GM19023 (cell line): ENCODE measurements around the gene GRIK5.
"Not testable (repeated sequence)": the region's sequence is repeated elsewhere in the genome, so short reads cannot be mapped to it uniquely, and the experiment has no call there.

Experiments used
- ATAC-seq: cut with Tn5 transposase; IDR thresholded peaks from one replicate; pipeline ENCODE4 v1.9.1; 2021; ENCODE audit warnings: mild to moderate bottlenecking, moderate library complexity; ENCODE audit not compliant: unreplicated experiment

The GRIK5 gene

DNA sequence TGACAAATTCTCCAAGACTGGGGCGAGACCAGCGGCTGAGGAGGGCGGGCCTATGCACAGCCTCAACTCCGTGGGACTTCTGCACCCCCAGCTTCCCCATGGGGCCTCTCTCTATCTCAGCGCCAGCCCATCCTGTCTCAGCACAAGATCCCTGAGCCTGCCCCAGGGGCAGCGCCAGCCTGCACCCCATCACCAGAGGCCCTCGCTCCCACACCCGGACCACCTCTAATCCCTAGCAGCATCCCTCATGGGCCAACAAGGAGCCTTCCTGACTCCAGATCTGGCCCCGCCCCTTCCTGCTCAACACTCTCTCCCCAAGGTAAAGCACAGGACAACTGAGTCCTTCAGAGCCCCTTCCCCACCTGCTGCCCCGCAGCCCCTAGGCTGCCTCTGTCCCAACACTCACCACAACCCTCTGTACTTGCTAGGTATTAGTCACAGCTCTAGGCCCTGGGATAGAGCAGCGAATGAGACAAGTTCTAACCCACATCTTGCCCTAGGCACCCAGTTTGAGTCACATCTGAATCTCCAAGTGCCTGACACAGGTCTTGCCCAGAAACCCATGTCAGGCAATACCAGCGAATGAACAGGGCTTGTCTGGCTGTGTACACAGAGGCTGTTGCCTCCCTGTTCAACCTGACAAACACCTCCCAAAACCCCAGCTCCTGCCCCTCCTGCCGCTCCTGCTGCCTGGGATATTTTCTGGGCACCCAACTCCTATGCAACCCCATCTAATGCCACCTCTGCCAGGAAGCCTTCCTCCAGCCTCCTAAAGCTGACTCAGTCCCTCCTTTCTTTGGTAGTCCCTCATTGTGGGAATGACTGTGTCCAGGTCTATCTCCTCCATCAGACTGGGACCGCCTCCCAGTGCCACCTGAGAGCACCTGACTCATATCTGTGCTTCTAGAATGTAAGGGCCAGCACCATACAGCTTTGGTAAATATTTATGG, 18.6 kb downstream of the GRIK5 start:
- no peak for ATAC-seq

DNA sequence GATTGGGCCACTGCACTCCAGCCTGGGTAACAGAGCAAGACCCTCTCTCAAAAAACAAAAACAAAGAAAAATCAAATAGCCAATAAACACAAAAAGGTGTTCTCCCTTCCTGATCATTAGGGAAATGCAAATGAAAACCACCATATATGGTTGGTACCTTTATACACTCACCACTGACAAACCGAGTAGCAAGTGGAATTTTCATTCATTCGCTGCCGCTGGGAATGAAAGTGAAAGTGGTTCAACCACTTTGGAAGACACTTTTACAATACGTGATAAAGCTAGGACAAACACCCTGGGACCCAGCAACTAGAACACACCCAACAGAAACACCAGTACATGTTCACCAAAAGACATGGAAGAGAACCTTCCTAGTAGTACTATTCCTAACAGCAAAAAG, 21.0 kb downstream of the GRIK5 start:
- ATAC-seq: no peak

DNA sequence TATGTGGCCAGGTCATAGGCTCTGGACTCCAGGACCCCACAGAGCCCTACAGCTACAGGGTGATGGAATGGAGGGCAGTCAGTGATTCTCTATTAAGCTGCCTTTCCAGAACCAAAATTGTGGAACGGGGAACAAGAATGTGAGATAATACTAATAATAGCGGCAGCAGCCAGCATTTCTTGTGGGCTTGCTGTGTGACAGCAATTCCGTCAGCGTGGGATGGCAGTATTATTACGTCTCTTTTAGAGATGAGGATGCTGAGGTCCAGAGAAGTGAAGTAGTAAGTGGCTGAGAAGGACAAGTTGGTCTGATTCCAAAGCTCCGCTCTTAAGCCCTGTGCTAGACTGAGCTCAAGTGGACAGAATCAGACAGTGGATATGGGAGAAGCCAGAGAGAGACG, 24.4 kb downstream of the GRIK5 start:
- ATAC-seq: no peak

DNA sequence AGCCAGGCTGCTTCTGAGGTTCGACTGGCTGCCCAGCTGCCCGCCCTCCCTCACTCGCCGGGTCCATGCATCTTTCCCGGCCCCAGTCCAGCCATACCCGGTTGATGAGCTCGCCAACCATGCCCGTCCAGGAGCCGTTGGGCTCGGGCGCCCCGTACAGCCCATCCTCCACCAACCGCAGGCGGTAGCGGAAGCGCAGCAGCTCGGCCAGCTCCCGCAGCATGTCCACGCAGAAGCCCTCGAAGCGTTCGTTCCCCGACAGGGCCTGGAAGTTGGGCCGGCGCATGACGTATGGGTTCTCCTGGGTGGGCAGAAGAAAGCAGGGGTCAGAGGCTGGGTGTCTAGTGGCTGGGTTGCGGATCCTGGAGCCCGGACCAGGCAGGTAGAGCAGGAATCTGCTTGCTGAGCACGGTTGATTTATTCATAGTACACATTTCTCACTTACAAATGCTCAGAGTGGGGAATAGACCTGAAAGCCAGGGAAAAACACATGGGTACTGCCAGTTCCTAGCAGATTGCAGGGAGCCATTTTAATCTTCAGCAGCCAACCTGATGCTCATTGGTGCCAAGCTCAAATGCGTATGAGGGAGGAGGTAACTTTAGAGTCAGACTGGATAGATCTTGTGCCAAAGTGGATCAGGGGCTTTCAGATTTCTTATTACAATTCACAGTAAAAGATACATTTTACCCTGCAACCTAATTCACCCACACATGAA, 27.4 kb downstream of the GRIK5 start:
- no peak for ATAC-seq

DNA sequence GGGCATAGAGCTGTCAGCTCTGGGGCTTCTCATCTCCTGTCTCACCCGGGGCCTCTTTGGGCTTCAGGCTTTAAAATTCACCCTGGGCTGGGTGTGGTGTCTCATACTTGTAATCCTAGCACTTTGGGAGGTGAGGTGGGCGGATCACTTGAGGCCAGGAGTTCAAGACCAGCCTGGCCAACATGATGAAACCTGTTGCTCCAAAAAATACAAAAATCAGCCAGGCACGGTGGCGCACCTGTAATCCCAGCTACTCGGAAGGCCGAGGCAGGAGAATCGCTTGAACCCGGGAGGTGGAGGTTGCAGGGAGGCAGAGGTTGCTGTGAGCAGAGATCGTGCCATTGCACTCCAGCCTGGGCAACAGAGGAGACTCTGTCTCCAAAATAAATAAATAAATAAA, 29.5 kb downstream of the GRIK5 start:
- ATAC-seq: not testable (repeated sequence)

DNA sequence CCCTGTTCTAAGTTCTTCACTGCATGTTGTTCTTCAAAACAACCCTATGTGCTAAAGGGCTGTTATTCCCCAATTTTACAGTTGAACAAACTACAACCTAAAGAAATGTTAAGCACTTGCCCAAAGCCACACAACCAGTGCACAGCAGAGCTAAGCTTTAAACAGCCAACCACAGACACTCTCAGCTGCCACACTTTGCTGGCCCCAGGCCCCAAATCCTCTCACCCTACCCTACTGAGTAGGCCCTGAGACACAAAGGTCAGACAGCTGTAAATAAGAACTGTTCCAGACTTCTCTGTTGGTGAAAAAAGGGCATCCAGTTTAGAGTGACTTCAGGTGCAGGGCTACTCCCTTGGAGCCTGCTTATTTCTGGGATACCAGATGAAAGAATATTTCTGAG, 30.0 kb downstream of the GRIK5 start:
- no peak for ATAC-seq

DNA sequence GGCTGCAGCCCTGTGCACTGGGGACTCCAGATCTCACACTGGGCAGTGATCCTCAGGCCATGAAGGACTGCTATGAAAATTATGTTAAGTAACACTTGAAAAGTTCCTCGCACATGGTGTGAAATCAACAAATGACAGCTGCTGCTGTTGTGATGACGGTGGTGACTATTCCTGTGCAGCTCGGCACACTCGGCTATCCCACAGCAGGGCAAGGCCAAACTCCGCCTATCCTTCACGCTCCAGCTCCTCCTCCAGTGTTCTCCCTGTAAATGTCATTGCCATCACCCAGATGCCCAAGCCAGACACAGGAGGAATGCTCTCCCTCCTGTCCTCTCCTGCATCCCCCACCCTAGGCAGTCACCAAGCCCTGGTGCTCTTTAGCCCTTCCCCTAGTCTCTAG, 31.3 kb downstream of the GRIK5 start:
- ATAC-seq: no peak

DNA sequence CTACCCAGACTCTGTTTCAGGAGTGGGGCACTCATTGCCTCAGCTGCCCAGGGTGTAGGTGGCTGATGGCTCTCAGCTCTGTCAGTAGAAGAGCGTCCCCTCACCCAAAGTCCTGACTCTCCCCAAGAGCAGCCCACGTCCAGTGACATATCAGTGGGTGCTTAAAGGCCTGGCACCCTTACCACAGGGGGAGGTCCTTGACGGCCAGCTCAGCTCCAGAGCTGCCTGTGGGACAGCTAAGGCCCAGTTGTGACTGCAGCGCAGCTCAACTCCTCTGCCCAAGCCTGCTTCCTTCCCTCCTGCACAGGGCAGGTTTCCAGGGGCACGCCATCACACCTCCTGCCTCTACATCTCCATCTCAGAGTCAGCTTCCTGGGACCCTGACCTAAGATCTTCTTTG, 32.4 kb downstream of the GRIK5 start:
- no peak for ATAC-seq

DNA sequence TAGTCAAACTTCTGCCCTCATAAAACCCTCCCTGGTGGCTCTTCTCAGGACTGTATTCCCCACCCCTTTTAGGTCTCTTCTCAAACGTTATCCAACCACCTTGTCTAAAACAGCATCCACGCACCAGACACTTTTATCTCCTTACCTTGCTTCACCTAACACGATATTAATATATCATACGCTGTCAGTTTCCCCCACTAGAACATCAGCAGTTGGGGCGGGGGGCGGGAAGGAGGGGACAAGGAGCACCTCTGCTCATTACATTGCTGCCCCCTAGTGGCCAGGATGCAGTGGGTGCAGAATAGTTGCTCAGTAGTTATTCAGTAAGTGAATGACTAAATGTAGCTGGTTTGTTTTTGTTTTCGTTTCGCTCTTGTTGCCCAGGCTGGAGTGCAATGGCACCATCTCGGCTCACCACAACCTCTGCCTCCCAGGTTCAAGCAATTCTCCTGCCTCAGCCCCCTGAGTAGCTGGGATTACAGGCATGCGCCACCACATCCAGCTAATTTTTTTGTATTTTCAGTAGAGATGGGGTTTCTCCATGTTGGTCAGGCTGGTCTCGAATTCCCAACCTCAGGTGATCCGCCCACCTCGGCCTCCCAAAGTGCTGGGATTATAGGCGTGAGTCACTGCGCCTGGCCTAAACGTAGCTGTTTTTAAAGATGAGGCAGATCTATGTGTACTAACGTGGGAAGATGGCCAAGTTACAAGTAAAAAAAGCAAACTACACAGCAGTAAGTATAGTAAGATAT, 35.2 kb downstream of the GRIK5 start:
- ATAC-seq: not testable (repeated sequence)

DNA sequence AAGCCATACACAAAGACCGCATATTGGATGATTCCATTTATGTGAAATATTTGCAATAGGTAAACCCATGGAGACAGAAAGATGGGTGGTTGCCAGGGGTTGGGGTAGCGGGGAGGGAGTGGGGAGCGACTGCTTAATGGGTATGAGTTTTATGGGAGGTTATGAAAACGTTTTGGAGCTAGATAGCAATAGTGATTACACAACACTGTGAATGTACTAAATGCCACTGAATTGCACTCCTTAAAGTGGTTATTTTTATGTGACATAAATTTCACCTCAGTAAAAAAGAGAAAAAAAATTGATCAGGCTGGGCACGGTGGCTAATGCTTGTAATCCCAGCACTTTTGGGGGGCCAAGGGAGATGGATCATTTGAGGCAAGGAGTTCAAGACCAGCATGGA, 36.6 kb downstream of the GRIK5 start:
- ATAC-seq: no peak

DNA sequence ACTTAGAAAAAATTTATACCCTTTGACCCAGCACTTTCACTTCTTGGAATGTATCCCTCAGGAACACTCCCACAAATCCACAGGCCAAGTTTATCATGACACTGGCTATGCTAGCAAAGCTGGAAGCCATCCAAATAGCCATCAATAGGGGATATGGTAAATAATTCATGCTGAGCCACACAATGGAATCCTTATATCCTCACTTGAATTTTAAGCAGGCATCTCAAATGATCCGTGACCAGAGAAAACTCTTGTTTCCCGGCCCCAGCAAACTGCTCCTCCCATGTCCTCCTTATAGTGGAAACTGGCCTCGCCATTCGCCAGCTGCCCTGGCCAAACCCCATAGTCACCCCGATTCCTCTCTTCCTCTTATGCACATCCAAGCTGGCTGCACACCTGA, 37.6 kb downstream of the GRIK5 start:
- ATAC-seq: no peak

DNA sequence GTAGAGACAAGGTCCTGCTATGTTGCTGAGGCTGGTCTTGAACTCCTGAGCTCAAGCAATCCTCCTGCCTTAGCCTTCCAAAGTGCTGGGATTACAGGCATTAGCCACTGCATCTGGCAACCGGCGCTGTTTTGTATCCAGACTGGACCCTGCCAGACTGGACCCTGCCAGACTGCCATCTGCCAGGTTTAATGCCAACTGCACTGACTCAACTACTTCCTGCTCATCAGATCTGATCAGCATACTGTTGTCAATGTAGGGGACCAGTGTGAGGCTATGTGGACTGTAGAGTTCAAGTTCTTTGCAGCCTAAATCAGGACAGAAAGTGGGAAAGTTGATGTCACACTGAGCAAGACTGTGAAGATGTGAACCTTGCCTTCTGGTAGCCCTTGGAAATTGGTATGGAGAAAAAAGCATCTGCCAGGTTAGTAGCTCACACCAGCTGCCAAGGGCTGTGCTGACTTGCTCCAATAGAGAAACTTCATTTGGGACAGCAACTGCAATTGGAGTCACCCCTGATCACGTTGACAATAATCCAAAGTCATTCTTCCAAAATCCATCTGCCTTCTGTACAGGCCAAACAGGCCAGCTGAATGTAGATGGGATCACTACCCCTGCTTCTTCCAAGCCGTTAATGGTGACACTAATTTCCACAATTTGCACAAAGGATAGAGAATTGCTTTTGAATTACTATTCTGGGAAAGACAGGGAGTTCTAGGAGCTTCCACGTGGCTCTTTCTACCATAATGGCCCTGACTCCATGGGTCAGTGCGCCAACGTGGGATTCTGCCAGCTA, 39.2 kb downstream of the GRIK5 start:
- no peak for ATAC-seq

DNA sequence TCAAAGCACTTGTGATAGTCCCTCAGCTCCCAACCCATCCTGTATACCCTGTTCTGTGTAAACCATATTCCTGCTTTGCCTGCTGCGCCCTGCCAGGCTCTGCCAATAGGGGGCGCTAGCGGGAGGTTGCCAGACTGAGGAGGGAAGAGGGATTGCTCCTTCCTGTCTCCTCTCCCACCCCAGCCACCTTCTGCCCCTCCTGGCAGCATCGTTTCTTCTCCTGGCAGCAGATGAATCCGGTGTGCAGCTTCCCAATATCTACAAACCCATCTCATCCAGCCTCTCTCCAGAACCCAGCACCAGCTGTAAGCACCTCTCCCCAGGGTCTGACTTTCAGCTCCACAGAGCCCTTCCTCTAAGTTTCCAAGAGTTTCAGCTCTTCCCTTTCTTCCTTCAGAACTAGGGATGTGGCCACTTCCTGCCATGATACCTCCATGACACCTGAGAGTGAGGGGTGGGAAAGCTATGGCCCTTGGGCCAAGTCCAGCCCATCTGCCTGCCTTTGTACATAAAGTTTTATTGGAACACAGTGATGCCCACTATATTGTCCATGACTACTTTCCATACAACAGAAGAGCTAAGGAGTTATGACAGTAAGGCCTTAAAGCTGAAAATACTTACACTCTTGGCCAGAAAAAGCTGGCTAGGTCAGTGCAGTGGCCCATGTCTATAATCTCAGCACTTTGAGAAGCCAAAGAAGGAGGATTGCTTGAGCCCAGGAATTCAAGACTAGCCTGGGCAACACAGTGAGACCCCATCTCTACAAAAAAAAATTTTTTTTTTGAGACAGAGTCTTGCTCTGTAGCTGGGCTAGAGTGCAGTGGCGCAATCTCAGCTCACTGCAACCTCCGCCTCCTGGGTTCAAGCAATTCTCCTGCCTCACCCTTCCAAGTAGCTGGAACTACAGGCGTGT, 41.4 kb downstream of the GRIK5 start:
- ATAC-seq: no peak

DNA sequence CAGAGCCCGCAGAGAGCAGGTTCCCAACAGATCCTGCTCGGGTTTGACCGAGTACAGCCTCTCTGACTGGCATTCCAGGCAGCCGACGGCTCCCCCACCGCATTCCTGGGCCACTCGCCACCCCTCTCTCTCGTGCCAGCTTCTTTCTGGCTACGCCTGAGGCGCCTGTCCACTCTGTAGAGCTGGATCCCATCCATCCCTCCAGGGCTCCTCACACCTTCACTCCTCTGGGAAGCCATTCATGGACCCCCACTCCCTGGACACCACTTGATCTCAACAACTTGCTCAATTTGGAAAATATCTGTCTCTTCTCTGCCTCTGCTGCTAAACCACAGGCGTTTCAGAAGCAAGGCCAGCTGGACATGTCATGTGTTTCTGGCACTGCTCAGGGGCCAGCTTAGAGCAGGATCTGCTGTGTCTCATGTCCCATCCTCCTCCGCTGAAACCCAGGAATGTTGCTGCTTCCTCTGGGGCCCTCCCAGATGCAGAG, 45.3 kb downstream of the GRIK5 start:
- no peak for ATAC-seq

DNA sequence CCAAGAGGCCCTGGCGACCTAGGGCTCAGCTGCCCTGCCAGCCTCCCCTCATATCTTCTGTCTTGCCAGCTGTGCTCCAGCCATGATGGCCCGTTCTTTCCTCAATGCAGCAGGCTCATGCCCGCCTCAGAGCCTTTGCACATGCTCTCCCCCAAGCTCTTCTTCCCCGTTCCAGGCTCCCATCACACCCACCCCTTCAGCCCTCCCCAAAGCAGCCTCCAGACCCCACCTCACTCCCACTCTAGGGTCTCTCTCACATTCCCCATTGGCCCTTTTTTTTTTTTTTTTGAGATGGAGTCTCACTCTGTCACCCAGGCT, 46.1 kb downstream of the GRIK5 start:
- no peak for ATAC-seq

DNA sequence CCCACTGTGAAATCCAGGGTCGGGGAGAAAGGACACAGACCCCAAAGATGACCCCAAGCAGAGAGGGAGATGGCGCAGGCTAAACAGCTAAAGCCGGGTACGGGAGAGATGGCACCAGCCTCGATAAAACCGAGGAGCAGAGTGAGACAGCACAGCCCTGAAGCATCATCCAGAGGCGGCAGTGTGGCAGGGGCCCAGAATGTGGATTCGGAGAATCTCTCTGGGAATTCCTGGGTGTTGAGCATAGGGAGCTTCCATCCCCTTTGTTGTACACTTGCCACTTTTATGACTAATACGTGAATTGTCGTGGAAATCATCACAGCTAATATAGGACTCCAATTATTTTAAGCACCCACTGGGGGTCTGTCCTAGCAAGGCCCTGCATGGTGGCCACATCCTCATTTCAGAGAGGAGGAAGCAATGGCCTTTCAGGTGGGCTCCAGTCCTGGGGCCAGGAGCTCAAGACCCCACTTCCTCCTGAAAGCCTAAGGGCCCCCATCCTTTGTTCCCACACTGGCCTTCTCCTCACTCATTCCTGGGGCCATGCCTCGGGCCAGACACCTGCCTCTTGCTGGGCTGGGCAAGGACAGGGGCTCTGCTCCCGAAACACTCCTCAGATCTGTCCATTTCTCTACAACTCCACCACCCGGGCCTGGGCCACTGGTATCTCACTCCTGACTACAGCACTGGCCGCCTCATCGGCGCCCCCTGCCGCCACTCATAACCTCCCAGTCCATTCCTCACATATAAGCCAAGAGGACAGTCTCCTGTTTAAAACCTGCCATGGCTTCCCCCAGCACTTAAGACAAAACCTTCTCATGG, 46.7 kb downstream of the GRIK5 start:
- no peak for ATAC-seq

DNA sequence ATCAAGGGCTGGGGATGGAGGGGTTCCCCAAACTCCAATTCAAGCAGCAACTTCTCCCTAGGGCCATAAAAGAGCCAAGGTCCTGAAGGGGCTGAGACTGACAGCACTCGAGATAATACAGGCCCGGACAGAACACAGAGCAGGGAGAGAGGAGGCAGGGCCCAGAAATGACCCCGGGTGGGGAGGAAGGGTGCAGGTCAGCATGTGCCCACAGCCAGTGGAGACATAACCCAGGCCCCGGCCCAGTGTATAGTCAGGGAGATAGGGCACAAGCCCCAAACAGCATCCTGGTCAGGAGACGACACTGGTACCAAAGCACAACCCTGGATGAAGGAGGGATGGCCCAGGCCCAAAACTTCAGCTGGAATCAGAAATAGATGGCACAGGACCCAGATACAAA, 47.4 kb downstream of the GRIK5 start:
- ATAC-seq: no peak

DNA sequence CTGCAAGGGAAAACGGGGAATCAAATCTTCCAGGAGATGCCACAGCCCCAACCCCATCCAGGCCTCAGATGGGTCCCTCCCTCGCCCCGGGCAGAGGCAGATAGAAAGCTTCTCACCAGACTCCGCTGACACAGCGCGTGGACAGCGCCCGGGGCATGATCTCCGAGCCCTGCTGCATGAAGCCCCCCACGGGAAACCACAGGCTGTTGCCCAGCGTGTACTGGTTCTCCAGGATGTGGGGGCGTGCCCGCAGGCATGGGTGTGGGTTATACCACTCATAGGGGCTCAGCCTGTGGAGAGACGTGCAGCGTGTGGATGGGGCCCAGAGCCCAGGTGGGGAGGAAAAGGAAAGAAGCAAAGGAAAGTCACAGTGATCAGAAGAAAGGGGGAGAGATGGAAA, 48.8 kb downstream of the GRIK5 start:
- ATAC-seq: no peak
